Activated T-helper 1 cell treated with anti-CD3 and anti-CD28 coated beads, Interleukin-2, amount 50 U/mL, for 16 hours (primary cell): ENCODE data around the gene KRTAP9-2.
"Not testable (repeated sequence)": the region's sequence is repeated elsewhere in the genome, so short reads cannot be mapped to it uniquely, and the experiment has no call there.

ENCODE experiments used
- DNase-seq, 2 donors: peaks; one replicate each; pipeline ENCODE4 v3.0.0-alpha.2; 2020; ENCODE audit warnings: low read depth in 1 of 2, low spot score in 1 of 2

KRTAP9-2 gene

GRCh38 chr17:41232399-41233105 lies 6.1 kb downstream of the KRTAP9-2 start, which contains the start of gene KRTAP9-3:
KRTAP9-3 (plus strand) TSS chr17:41232449; CDS start chr17:41232502, 53 bp downstream.
- not testable (repeated sequence) for DNase-seq

DNA sequence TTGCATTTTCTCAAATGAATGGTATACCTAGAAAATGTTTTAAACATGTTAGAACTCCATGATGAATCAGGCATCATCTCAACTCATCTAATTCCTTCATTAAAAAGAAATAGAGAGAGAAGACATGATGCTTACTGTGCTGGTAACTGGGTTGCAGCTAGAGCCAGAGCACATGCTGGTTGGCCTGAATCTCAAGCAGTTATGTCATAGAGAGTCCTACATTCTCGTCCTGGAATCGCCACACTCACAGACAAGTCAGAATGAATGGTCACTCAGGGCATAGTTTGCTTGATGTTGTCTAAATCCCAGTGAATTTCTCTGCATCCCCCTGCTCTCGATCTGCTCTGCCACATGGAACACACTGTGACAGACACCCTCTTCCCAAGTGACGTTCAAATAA lies 10.7 kb downstream of the KRTAP9-2 start:
- not testable (repeated sequence) for DNase-seq

GRCh38 chr17:41237949-41238437 lies 11.5 kb downstream of the KRTAP9-2 start, which contains the start of gene KRTAP9-8:
KRTAP9-8 (plus strand) TSS chr17:41237999; CDS start chr17:41238052, 53 bp downstream.
- DNase-seq: not testable (repeated sequence)

GRCh38 chr17:41246995-41247787 lies 20.7 kb downstream of the KRTAP9-2 start:
- not testable (repeated sequence) for DNase-seq

DNA sequence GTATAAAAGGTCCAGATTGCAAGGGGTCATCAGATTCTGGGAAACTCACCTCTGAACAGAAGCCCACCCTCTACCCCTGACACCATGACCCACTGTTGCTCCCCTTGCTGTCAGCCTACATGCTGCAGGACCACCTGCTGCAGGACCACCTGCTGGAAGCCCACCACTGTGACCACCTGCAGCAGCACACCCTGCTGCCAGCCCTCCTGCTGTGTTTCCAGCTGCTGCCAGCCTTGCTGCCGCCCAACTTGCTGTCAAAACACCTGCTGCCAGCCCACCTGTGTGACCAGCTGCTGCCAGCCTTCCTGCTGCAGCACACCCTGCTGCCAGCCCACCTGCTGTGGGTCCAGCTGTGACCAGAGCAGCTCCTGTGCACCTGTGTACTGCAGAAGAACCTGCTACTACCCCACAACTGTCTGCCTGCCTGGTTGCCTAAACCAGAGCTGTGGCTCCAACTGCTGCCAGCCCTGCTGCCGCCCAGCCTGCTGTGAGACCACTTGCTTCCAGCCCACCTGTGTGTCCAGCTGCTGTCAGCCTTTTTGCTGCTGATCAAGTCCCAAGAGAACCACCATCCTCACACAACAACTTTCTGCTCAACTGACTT lies 23.3 kb downstream of the KRTAP9-2 start, which contains the start of gene KRTAP9-4:
Gene KRTAP9-4, plus strand, starts transcription at position 51 of the 604 bp plus-strand sequence. Its CDS starts 34 bp downstream, at position 85.
- DNase-seq: not testable (repeated sequence)

DNA sequence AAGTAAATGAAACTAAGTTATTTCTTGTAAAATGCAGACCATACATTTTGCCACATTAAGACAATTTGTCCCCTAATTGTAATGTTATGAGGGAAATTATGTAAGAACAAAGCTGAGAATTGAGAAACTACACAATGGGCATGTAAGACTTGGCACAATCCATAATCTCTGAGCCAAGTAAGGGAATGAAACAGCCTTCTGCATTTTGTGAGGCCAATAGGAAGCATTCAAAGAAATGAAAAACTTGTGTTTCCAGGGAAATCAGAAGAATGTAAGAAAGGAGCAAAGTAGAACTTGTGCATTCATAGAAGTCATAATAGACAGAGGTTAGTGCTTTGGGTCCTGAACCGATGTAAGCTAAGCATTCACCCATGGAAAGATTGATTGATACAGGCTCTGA lies 24.8 kb downstream of the KRTAP9-2 start:
- no peak for DNase-seq

DNA sequence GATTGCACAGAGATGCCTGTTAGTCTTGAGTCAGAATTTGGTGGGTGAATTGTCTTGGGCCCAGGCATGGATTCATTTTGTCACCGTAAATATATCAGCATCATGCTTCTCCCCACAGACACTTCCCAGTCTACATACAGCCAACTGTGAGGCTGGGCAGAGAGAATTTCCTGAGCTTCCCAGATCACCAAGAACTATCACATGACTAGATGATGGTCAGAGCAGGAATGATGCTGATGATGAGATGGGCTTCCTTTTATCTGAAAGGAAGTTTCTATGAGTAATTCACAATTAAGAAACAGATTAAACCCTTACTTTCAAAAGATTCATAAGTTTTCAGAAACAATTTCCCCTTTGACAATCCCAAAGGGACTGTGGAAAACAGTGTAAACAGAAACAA lies 28.4 kb downstream of the KRTAP9-2 start:
- DNase-seq: no peak

GRCh38 chr17:41255381-41256290 lies 29.2 kb downstream of the KRTAP9-2 start, which contains the start of gene KRTAP9-9:
KRTAP9-9 (plus strand) TSS chr17:41255384.
- DNase-seq: not testable (repeated sequence)

GRCh38 chr17:41256291-41256685 lies 29.8 kb downstream of the KRTAP9-2 start:
- DNase-seq: no peak

DNA sequence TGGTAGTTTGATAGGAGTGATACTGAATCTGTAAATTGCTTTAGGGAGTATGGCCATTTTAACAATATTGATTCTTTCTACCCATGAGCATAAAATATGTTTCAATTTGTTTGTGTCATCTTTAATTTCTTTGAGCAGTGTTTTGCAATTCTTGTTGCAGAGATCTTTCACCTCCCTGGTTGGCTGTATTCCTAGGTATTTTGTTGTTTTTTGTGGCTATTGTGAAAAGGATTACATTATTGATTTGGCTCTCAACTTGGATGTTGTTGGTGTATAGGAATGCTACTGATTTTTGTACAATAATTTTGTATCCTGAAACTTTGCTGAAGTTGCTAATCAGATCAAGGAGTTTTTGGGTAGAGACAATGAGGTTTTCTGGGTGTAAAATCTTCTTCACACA lies 32.0 kb downstream of the KRTAP9-2 start:
- DNase-seq: no peak

DNA sequence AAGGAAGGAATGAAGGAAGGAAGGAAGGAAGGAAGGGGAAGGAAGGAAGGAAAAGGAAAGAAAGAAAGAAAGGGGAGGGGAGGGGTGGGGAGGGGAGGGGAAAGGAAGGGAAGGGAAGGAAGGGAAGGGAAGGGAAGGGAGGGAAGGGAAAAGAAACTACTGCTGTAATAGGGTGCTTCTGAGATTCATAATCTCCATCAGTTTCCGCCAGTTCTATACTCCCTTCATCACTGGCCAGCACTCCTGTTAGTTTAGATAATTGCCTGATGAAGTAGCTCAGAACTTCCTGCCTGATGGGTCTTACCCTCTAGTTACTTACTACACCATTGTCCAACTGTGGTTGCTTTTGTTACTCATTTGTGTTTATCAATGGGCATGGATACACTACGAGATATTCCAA lies 36.8 kb downstream of the KRTAP9-2 start:
- no peak for DNase-seq

DNA sequence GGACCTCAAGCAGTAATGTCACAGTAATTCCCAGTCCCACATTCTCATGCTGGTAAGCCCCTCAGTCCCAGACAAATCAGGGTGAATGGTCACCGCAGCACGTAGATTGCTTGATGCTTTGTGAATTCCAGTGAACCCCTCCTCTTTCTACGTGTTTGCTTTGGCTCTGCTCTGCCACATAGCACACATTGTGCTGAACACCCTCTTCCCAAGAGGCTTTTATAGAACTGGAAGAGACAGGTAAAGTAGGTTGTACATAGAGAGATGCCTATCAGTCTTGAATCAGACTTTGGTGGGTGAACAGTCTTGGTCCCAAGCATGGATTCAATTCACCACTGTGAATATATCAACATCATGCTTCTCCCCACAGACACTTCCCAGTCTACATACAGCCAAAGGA lies 38.2 kb downstream of the KRTAP9-2 start:
- no peak for DNase-seq

- DNase-seq: no peak
Measured at GRCh38 chr17:41265078-41265477, 38.6 kb downstream of the KRTAP9-2 start, which contains the start of gene KRTAP9-6. KRTAP9-6 (plus strand) TSS chr17:41265378; CDS start chr17:41265378, 0 bp downstream.

GRCh38 chr17:41267711-41268110 lies 41.3 kb downstream of the KRTAP9-2 start:
- no peak for DNase-seq

GRCh38 chr17:41271323-41271722 lies 44.9 kb downstream of the KRTAP9-2 start:
- not testable (repeated sequence) for DNase-seq

DNA sequence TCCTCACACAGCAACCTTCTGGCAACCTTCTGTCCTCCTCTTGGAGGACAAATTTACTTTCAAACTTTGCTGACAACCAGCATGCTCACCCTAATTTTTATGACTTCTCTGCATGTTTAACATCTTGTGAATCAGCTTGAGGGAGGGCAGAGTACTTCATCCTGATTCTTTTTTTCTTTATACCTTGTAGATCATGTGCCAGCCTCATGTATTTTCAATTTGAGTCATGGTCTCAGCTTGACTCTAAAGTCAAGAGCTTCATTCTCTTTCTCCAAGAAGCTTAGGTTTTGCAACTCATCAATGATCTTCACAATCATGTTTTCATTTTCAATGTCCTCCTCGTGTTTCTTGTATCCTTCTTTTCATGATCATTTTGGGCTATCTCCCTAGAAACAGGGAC lies 45.4 kb downstream of the KRTAP9-2 start:
- no peak for DNase-seq

DNA sequence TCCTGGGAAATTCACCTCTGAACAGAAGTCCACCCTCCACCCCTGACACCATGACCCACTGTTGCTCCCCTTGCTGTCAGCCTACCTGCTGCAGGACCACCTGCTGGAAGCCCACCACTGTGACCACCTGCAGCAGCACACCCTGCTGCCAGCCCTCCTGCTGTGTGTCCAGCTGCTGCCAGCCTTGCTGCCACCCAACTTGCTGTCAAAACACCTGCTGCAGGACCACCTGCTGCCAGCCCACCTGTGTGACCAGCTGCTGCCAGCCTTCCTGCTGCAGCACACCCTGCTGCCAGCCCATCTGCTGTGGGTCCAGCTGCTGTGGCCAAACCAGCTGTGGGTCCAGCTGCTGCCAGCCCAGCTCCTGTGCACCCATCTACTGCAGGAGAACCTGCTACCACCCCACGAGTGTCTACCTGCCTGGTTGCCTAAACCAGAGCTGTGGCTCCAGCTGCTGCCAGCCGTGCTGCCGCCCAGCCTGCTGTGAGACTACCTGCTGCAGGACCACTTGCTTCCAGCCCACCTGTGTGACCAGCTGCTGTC lies 49.3 kb downstream of the KRTAP9-2 start, which contains the start of gene KRTAP9-7:
Gene KRTAP9-7, plus strand, starts transcription at position 51 of the 543 bp plus-strand sequence. Its CDS starts 0 bp downstream, at position 51.
- not testable (repeated sequence) for DNase-seq
